ENCODE measurements around the gene PKNOX1.
"Not testable (repeated sequence)": the region's sequence is repeated elsewhere in the genome, so short reads cannot be mapped to it uniquely, and the experiment has no call there.

The PKNOX1 gene

DNA sequence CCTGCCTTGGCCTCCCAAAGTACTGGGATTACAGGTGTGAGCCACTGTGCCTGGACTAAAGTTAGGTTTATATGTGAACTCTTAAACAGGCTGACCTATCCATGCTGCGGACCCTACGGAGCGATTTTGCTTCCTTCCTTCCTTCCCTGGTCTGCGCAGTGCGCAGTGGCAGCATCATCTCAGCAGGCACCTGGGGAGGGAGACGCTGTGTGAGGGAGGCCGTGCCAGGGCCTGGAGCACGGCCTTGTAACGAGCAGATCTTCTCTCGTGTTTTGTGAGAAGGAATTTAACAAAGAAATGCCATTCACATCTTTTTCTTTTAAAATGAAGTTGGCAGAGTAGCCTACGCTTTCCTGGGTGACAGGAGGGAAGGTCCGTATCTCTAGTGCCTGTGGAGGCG is 45.8 kb downstream of the PKNOX1 start:
- no peak for DNase-seq (ENCODE audit: low spot score)

DNA sequence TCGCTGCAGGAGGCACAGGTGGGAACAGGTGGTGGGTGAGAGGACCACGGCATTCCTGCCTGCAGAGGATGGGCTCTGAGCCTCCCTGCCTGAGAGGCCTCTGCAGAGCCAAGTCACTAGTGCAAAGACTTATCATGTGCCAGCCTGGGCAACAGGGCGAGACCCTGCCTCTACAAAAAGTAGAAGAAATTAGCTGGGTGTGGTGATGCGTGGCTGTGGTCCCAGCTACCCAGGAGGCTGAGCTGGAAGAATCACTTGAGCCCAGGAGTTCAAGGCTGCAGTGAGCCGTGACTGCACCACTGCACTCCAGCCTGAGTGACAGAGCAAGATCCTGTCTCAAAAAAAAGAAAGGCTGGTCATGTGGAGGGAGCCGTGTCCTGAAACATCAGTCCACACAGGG is 46.4 kb downstream of the PKNOX1 start:
- no peak for DNase-seq (ENCODE audit: low spot score)

DNA sequence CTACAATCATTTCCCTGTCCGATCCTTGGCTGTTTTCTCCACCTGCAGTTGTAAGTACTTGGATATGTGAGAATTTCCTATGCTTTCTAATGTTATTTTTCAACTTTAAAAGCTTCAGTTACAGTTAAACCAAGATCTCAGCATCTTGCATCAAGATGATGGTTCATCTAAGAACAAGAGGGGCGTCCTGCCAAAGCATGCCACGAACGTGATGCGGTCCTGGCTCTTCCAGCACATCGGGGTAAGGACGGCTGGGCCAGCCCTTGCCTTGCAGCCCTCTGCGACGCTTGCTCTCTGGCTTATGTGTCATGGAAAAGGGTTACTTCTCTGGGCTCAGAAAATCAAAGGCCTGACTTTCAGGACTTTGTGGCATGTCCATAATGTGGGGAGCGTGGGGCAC is 46.8 kb downstream of the PKNOX1 start:
- DNase-seq (ENCODE audit: low spot score), result no peak

DNA sequence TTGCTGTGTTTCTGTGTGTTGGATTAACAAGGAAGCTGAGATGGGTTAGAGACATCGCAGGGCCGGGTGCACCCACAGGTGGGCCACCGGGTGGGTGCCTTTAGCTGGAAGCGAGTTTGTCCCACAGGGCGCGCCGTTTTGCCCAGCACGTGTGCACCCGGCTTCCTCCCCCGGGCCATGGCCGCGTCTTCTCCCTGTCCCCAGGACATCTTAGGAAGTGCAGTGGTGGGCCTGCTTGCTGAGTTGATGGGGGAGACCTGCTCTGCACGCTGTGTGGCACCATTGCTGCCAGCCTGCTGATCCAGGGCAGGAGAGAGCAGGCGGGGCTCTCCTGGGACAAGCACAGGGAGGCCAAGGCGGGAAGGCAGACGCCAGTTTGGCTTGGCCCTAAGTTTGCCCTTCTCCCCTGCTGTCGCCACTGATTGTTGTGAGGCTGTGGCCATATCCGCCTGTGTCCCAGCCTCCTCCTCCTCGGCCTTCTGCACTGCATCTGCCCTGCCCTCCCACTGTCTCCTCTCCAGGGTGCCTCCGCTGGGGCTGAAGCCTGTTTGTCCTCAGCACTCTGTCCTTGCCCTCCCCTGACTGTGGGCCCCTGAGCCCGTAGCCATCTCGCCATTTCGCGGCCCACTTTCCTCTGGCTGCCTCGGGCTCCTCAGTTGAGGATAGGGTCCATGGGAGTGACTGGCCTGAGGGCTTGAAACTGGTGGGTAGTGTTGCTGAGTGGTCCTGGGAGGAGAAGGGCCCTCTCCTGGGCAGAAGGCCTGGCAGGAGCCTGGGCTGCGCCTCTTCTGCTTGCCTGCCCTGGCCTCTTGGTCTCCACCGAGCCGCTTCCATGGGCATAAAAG is 47.6 kb downstream of the PKNOX1 start:
- DNase-seq (ENCODE audit: low spot score), result no peak

DNA sequence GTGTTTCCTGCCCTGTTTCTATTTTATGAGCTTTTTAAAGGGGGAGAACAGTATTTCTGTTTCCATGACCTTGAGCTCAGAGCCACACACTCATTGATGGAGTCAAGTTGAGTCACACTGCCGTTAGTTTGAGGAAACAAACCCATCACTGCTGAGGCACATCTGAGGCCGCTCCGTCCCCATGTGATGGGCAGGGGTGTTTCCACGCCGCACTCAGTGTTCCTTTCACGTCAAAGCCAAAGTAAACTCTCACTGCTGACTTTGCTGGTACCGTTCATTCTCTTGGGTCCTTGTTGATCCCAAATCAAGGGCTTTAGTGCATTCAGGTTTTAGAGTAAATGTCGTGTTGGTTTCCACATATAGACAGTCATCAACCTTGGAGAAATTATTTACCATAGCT is 48.8 kb downstream of the PKNOX1 start:
- DNase-seq (ENCODE audit: low spot score), result no peak

DNA sequence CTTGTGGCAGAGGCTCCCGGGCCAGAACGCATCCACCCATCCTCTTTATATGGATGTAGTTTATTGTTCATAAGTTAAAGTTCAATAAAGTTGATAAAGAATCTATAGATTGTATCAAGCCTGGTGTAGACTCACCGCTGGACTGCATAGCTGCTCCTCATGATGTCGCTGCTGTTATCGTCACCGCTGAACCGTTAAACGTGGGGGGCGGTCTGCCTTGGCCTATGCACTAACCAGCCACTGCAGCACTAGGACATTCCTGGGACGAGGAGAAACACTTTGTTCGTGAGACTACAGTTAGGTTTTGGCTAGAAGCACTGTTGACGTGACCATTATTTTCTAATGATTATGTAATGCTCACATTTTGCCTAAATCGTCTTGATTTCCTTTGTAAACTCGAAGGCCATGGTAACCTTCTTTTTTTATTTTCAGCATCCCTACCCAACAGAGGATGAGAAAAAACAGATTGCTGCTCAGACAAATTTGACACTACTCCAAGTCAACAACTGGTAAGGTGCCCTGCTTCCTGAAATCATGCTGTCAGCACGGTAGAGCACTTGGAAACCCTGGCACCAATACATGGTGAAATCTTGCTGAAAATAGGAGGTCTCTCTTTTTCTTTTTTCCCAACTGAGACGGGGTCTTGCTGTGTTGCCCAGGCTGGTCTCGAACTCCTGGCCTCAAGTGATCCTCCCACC is 50.2 kb downstream of the PKNOX1 start:
- DNase-seq (ENCODE audit: low spot score), result no peak

DNA sequence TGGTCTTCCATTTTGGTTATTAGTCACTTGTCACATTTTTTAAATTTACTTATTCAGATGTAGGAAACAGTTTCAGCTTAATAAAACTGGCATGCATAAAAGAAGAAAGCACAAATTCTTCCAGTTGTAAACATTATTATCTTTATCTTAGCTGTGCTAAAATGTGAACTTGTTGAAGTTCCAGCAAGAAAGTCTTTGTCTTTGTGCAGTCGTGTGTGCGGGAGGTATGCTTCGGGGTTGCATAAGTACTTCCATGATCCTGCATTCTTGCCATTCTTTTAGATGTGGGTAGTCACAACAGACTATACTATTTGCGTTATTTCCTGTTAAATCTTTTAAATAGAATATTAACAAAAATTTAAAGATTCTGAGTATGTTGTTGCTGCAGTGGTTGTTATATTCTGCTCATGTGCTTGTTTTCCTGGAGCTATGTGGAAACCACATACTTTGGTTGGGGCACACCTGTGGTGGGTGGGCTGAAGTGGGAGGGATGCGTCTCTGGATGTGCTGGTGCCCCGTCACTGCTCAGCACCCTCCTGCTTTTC is 51.3 kb downstream of the PKNOX1 start:
- DNase-seq (ENCODE audit: low spot score), result peak; percentile 3

DNA sequence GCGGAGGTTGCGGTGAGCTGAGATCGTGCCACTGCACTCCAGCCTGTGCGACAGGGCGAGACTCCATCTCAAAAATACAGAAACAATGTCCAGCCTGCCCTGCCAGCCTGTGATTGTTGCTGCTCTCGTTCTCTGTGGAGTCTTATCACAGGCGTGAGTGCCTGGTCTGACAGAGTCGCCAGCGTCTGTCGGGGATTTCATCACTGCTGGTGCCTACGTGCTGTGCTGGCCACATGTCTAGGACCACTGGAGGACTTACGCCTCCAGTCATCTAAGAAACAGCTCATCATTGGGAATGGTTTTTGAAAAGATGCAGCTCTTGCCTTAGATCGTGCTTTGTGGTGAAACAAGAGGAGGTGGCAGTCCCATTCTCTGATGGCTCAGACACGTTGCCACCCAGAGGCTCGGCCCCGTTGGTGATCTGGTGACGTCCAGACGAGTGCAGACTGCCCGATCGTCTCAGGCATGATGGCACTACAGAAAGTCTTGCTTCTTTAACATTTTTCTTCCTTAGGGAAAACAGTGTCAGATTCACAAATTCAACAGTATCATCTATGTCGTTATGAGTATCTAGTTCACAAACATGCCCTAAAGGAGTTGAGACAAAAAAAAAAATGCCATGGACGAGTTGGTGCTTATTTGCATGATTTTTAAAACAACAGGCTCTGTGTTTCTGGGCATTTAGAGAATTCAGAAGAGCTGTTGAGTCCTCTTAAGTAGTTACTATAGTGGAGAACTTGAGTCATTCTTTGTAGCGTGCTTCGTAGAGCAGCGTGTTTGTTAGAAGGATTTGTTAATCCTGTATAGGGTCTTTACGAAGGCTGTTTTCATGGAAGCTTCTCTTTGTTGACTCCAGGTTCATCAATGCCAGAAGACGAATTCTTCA is 53.7 kb downstream of the PKNOX1 start:
- DNase-seq (ENCODE audit: low spot score), result peak; percentile 88

DNA sequence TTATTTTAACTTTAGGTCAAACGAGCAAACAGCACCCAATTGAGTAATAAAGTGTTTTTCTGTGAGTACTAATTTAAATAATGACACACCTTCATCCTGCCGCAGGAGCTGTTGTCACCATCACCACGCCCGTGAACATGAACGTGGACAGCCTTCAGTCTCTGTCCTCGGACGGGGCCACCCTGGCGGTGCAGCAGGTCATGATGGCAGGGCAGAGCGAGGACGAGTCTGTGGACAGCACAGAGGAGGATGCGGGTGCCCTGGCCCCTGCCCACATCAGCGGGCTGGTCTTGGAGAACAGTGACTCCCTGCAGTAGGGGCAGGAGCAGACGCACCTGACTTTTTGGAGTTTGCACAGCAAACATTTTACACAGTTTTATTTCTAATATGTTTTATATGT is 55.4 kb downstream of the PKNOX1 start:
- DNase-seq (ENCODE audit: low spot score), result no peak

DNA sequence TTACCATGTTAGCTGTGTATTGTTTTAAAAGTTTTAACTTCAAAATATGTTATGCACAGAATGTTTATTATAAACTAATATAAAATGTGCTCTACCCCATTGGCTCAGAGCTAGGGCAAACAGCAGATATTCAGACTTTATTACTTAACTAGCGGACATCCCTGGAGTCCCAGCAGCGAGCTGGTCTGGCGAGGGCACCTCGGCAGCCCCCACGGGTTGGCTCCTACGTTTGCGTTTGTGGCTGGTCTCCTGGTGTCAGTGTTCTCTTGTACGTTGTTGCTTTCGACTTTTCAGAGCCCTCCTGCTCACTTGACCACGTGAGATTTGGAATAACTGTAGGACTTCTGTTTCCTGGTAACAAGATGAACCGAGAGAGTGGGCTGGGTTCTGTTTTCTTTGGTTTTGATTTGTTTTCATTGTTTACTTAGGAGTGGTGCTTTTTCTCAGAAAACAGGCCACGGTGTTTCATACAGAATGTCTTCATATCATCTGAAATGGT is 56.8 kb downstream of the PKNOX1 start:
- DNase-seq (ENCODE audit: low spot score), result no peak

DNA sequence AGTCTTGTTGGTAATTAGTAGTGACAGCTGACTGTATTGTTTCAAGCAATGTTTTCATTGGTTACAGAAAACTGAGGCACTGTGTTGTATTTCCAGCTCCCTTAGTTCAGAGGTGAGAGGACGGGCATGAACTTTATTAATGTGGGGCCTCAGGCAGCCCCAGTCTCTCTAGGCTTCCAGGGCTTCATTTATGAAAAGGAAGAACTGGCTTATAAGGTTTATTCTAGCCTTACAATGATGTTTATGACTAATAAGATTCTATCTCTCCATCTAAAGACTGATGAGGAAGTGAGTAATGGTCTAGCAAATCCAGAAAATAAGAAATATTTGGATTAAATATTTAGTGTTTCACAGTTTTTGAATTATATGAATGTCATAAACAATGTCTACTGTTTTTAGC is 59.7 kb downstream of the PKNOX1 start:
- DNase-seq (ENCODE audit: low spot score), result peak; percentile 8

DNA sequence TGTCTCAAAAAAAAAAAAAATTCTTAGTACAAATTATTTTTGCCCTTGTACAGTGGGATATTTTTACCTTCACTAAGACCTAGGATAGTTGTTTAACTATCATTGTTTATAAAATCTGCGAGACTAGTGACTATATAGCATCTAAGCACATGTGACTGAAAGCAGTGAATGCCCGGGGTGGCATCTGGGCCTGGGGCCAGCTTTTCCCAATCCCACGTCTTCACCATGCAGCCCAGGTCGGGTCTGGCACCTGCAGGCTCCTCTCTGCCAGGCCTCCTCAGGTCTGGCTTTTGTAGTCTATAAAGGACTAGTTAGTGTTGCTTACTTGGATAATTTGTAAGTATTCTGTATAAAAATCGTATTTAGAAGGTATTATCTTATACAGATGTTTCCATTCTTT is 60.5 kb downstream of the PKNOX1 start:
- no peak for DNase-seq (ENCODE audit: low spot score)

DNA sequence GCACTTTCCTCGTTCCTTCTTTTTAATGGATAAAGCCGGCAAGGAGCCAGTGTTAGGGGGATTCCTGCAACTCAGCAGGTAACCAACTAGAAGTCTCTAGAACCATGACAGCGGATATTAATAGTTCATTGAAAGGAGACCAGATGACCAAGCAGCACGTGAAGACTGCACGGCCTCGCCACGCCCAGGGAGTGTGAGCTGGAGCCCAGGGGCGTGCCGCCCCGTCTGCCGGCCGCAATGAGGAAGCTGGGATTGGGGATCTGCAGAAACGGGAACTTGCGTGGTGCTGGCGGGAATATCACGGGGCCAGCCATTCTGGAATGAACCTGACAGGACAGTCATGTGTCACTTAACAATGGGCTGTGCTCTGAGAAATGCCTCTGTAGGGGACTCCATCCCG is 62.5 kb downstream of the PKNOX1 start:
- not testable (repeated sequence) for DNase-seq (ENCODE audit: low spot score)

DNA sequence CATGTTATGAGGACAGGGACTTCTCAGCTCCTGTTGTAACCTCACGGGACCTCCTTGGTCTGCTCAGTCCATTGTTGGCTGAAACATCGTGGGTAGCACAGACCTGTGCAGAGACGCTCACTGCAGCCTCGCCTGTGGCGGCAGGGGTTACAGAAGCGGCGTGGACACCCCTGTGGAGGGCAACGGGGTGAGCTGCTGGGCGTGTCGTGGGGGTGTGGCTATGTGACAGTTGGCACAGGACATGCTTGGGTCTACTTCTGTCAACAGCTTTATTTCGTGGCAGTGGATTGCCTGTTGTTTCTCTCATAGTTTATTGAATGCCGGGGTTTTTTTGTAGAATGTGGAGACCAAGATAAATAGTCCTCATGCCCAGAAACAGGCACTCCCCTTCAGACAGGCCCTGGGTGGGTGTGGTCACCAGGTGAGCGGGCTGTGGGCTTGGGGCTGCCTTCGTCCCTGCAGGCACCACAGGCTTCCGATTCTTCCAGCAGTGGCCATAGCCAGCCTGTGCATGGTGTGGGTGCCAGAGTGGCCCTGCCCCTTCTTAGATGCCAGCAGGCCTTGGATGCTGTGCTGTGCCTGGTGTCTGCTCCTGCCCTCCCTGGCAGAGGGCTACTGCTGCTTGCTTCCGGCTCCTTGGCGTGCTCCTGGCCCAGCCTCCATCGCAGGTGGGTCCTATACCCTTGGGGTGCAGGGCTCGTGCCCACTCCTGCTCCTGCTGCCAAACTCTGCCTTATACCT is 63.7 kb downstream of the PKNOX1 start:
- not testable (repeated sequence) for DNase-seq (ENCODE audit: low spot score)

DNA sequence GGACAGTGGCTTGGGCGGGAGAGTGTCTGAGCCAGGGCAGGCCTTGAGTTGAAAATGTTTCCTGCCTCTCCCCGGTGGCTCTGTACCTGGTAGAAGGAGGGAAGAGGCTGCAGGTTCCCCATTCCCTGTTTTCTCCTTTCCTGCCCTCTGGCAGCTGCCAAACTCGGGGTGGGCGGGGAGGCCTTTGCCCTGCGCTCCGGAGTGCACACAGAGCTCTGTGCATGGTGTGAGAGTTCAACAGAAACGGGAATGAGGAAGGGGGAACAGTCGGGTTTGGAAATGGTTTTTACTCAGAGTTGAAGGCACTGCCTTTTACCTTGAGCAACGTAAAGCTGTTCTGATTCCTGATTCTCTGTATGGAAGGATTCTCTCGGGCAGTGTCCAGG is 64.3 kb downstream of the PKNOX1 start:
- not testable (repeated sequence) for DNase-seq (ENCODE audit: low spot score)

DNA sequence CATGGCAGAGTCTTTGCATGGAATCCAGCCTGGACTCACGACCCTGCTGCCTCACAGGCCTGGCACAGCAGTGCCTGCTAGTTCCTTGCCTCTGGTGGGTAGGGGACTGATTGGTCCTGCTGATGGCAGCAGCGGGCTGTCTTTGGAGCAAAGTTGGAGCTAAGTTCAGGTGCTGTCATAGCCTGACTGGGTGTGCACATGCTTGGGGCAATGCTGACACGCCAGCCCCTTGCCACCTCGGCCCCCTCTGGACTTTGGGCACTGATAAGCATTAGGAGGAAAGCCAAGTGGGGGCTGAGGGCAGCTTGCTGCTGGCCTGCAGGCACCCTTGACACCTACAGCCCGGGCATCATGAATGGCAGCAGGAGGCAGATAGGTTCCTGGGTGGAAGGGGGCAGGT is 67.8 kb downstream of the PKNOX1 start:
- DNase-seq (ENCODE audit: low spot score), result not testable (repeated sequence)

DNA sequence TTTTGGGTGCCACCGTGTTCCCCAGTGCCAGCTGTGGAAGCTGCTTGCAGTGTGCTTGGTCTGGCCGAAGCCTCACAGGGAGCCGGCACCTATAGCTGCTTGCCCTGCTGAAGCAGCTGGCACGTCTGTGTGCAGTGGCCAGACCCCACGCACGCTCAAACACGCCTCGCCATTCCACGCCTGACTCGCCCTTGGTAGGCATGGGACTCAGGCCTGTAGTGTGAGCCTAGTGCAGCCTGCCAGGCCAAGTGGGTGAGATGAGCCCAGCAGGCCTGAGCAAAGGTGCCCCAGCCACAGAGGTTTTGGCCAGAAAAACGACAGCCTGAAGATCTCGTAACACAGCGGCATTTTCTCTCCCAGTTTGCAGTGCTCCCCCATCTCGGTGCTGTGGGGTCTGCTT is 68.9 kb downstream of the PKNOX1 start:
- not testable (repeated sequence) for DNase-seq (ENCODE audit: low spot score)

DNA sequence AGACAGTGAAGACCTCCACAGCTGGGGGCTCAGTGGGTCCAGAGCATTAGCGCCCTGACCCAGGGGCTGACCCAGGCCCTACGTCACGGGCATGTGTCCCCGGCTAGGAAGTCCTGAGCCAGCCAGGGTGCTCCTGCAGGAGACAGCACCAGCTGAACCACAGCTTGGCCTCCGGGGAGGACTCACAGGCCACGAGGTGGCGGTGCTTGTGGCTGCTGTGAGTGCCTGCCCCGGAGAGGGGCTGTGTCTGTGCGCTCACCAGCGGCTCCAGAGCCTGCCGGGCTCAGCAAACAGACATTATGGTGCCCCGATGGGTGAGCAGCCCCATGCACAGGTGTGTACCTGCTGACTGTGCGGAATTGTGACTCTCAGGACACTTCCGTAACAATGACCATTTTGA is 70.2 kb downstream of the PKNOX1 start:
- DNase-seq (ENCODE audit: low spot score), result not testable (repeated sequence)

DNA sequence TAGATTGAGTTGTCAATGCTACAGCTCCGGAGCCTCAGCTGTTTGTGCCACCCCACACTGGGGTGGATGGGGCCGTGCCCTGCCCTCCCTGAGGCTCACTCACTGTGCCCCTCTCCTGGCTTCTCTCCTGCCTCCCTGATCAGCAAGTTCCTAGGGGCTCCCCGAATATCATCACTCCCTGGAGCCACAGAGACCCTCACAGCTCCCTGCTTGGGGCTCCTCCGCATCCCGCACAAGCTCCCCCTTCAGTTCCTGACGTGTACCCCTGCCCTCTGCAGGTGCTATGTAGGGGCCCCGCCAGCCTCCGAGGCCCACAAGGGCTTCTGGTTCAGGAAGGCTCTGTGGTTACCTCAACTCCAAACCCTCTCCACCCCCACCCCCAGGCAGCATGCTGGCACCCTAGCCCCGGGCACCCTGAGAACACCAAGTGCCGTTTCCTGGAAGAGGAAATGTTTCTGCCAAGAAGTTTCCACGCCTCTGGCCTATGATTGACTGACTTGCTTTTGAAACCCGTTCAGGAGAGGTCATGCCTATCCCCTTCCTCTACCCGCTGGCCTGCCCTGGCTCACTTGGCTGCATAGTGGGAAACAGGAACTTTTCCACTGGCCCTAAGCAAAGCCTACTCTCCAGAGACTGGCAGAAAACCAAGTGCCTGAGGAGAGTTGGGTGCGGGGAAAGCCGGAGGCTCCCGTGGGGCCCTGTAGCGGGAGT is 71.0 kb downstream of the PKNOX1 start:
- DNase-seq (ENCODE audit: low spot score), result not testable (repeated sequence)
